ENCODE results near the gene MEIS3. TPM values are rescaled to one million over a fixed set of nuclear protein-coding genes. Genes with fewer than 3 reads are reported as not detected.

MEIS3 gene
- polyA plus RNA-seq, 1 donor: 19.7 TPM

- H3K27me3 ChIP-seq (ENCODE audit: control insufficient read depth, insufficient read depth, low read length): peaks cover 78% of the 10 kb centered on the region
- H3K9me3 ChIP-seq (ENCODE audit: control insufficient read depth, low read depth, low read length): no peaks in the 10 kb centered on the region
- H3K36me3 ChIP-seq (ENCODE audit: control insufficient read depth, insufficient read depth, low read length): no peaks in the 10 kb centered on the region
- peak overlapping the region; percentile 4 for H3K27ac ChIP-seq (ENCODE audit: low read length)
- WGBS (ENCODE audit: insufficient coverage, low lambda C conversion rate): 0% methylated on average over 2 of the region's 17 CpGs
- DNase-seq: peak in 1 of 2 donors; percentile 39
- H3K4me3 ChIP-seq (ENCODE audit: low read length): no peak overlapping the region
- H3K4me1 ChIP-seq (ENCODE audit: control insufficient read depth, insufficient read depth, low read length): peaks cover 12% of the 10 kb centered on the region
These were observed 8.2 kb upstream of the MEIS3 start for GRCh38 chr19:47427241-47428176.

GRCh38 chr19:47423203-47423882 is 4.0 kb upstream of the MEIS3 start:
- Histone ChIP-seq H3K4me1 (ENCODE audit: control insufficient read depth, insufficient read depth, low read length) (peaks cover 5% of the 10 kb centered on the region), H3K36me3 (ENCODE audit: control insufficient read depth, insufficient read depth, low read length) (no peaks in the 10 kb centered on the region), H3K27me3 (ENCODE audit: control insufficient read depth, insufficient read depth, low read length) (peaks cover 76% of the 10 kb centered on the region), H3K4me3 (ENCODE audit: low read length) (no peak overlapping the region), H3K9me3 (ENCODE audit: control insufficient read depth, low read depth, low read length) (no peaks in the 10 kb centered on the region), H3K27ac (ENCODE audit: low read length) (no peak overlapping the region)
- WGBS (ENCODE audit: insufficient coverage, low lambda C conversion rate): 6% methylated on average over 2 of the region's 19 CpGs
- DNase-seq: no peak

GRCh38 chr19:47422417-47423163 is 3.3 kb upstream of the MEIS3 start:
- no peak overlapping the region for H3K4me3 ChIP-seq (ENCODE audit: low read length)
- H3K27me3 ChIP-seq (ENCODE audit: control insufficient read depth, insufficient read depth, low read length): peaks cover 82% of the 10 kb centered on the region
- H3K9me3 ChIP-seq (ENCODE audit: control insufficient read depth, low read depth, low read length): no peaks in the 10 kb centered on the region
- H3K4me1 ChIP-seq (ENCODE audit: control insufficient read depth, insufficient read depth, low read length): peaks cover 7% of the 10 kb centered on the region
- whole genome bisulfite sequencing (ENCODE audit: insufficient coverage, low lambda C conversion rate): 0% methylated on average over 1 of the region's 1 CpG
- DNase-seq: no peak
- H3K27ac ChIP-seq (ENCODE audit: low read length): no peak overlapping the region
- H3K36me3 ChIP-seq (ENCODE audit: control insufficient read depth, insufficient read depth, low read length): no peaks in the 10 kb centered on the region

GRCh38 chr19:47421844-47422395 is 2.6 kb upstream of the MEIS3 start:
- H3K27me3 ChIP-seq (ENCODE audit: control insufficient read depth, insufficient read depth, low read length): peaks cover 88% of the 10 kb centered on the region
- WGBS (ENCODE audit: insufficient coverage, low lambda C conversion rate): 0% methylated on average over 5 of the region's 31 CpGs
- DNase-seq: no peak
- no peaks in the 10 kb centered on the region for H3K9me3 ChIP-seq (ENCODE audit: control insufficient read depth, low read depth, low read length)
- no peak overlapping the region for H3K4me3 ChIP-seq (ENCODE audit: low read length)
- H3K4me1 ChIP-seq (ENCODE audit: control insufficient read depth, insufficient read depth, low read length): peaks cover 8% of the 10 kb centered on the region
- no peak overlapping the region for H3K27ac ChIP-seq (ENCODE audit: low read length)
- no peaks in the 10 kb centered on the region for H3K36me3 ChIP-seq (ENCODE audit: control insufficient read depth, insufficient read depth, low read length)

GRCh38 chr19:47421244-47421786 is 2.0 kb upstream of the MEIS3 start:
- Histone ChIP-seq H3K36me3 (ENCODE audit: control insufficient read depth, insufficient read depth, low read length) (no peaks in the 10 kb centered on the region), H3K27me3 (ENCODE audit: control insufficient read depth, insufficient read depth, low read length) (peaks cover 90% of the 10 kb centered on the region)

GRCh38 chr19:47419789-47420188 is 462 bp upstream of the MEIS3 start:
- no CpG with 5 or more reads among the region's 19 CpGs for WGBS (ENCODE audit: insufficient coverage, low lambda C conversion rate)
- Histone ChIP-seq H3K36me3 (ENCODE audit: control insufficient read depth, insufficient read depth, low read length) (no peaks in the 10 kb centered on the region), H3K27ac (ENCODE audit: low read length) (no peak overlapping the region), H3K27me3 (ENCODE audit: control insufficient read depth, insufficient read depth, low read length) (peaks cover 86% of the 10 kb centered on the region), H3K4me1 (ENCODE audit: control insufficient read depth, insufficient read depth, low read length) (peaks cover 8% of the 10 kb centered on the region), H3K4me3 (ENCODE audit: low read length) (no peak overlapping the region), H3K9me3 (ENCODE audit: control insufficient read depth, low read depth, low read length) (no peaks in the 10 kb centered on the region)
- DNase-seq: no peak

More at GRCh38 chr19:47421244-47421786, 2.0 kb upstream of the MEIS3 start:
- Histone ChIP-seq H3K27ac (ENCODE audit: low read length) (no peak overlapping the region), H3K4me3 (ENCODE audit: low read length) (no peak overlapping the region), H3K9me3 (ENCODE audit: control insufficient read depth, low read depth, low read length) (no peaks in the 10 kb centered on the region), H3K4me1 (ENCODE audit: control insufficient read depth, insufficient read depth, low read length) (peaks cover 8% of the 10 kb centered on the region)
- DNase-seq: no peak
- WGBS (ENCODE audit: insufficient coverage, low lambda C conversion rate): no CpG with 5 or more reads among the region's 16 CpGs

GRCh38 chr19:47418692-47419029 is 666 bp downstream of the MEIS3 start:
- no peak for DNase-seq
- Histone ChIP-seq H3K4me1 (ENCODE audit: control insufficient read depth, insufficient read depth, low read length) (peaks cover 8% of the 10 kb centered on the region), H3K27me3 (ENCODE audit: control insufficient read depth, insufficient read depth, low read length) (peaks cover 79% of the 10 kb centered on the region), H3K9me3 (ENCODE audit: control insufficient read depth, low read depth, low read length) (no peaks in the 10 kb centered on the region), H3K4me3 (ENCODE audit: low read length) (peak overlapping the region; percentile 35), H3K27ac (ENCODE audit: low read length) (no peak overlapping the region), H3K36me3 (ENCODE audit: control insufficient read depth, insufficient read depth, low read length) (no peaks in the 10 kb centered on the region)
- 0% methylated on average over 2 of the region's 9 CpGs for WGBS (ENCODE audit: insufficient coverage, low lambda C conversion rate)

- Histone ChIP-seq H3K4me1 (ENCODE audit: control insufficient read depth, insufficient read depth, low read length) (peaks cover 8% of the 10 kb centered on the region), H3K27me3 (ENCODE audit: control insufficient read depth, insufficient read depth, low read length) (peaks cover 73% of the 10 kb centered on the region), H3K36me3 (ENCODE audit: control insufficient read depth, insufficient read depth, low read length) (no peaks in the 10 kb centered on the region), H3K27ac (ENCODE audit: low read length) (no peak overlapping the region), H3K4me3 (ENCODE audit: low read length) (peak overlapping the region; percentile 35), H3K9me3 (ENCODE audit: control insufficient read depth, low read depth, low read length) (no peaks in the 10 kb centered on the region)
- 0% methylated on average over 1 of the region's 34 CpGs for WGBS (ENCODE audit: insufficient coverage, low lambda C conversion rate)
- DNase-seq: no peak
These were observed 1.3 kb downstream of the MEIS3 start for GRCh38 chr19:47417746-47418691.

GRCh38 chr19:47417107-47417745 is 2.1 kb downstream of the MEIS3 start:
- no peak overlapping the region for H3K27ac ChIP-seq (ENCODE audit: low read length)

More at GRCh38 chr19:47417107-47417745, 2.1 kb downstream of the MEIS3 start:
- Histone ChIP-seq H3K36me3 (ENCODE audit: control insufficient read depth, insufficient read depth, low read length) (no peaks in the 10 kb centered on the region), H3K4me3 (ENCODE audit: low read length) (no peak overlapping the region), H3K27me3 (ENCODE audit: control insufficient read depth, insufficient read depth, low read length) (peaks cover 67% of the 10 kb centered on the region), H3K9me3 (ENCODE audit: control insufficient read depth, low read depth, low read length) (no peaks in the 10 kb centered on the region), H3K4me1 (ENCODE audit: control insufficient read depth, insufficient read depth, low read length) (peaks cover 8% of the 10 kb centered on the region)
- no CpG with 5 or more reads among the region's 18 CpGs for WGBS (ENCODE audit: insufficient coverage, low lambda C conversion rate)
- DNase-seq: no peak
